GM21526 (cell line): ENCODE data around the gene EPHA5.
"Not testable (repeated sequence)": the region's sequence is repeated elsewhere in the genome, so short reads cannot be mapped to it uniquely, and the experiment has no call there.

Experiments
- ATAC-seq: cut with Tn5 transposase; IDR thresholded peaks from one replicate; pipeline ENCODE4 v1.9.1; 2021; ENCODE audit warnings: moderate library complexity; ENCODE audit not compliant: unreplicated experiment, low FRiP score

EPHA5 gene

GRCh38 chr4:65386927-65387326 lies 283.4 kb downstream of the EPHA5 start:
- no peak for ATAC-seq

GRCh38 chr4:65383589-65384305 lies 286.5 kb downstream of the EPHA5 start:
- no peak for ATAC-seq

- no peak for ATAC-seq
Observed at GRCh38 chr4:65381648-65382047, 288.6 kb downstream of the EPHA5 start.

GRCh38 chr4:65370709-65371108 lies 299.6 kb downstream of the EPHA5 start:
- no peak for ATAC-seq

GRCh38 chr4:65367306-65367705 lies 303.0 kb downstream of the EPHA5 start:
- no peak for ATAC-seq

- no peak for ATAC-seq
Observed at GRCh38 chr4:65358914-65359313, 311.4 kb downstream of the EPHA5 start.

- no peak for ATAC-seq
Observed at GRCh38 chr4:65353098-65353497, 317.2 kb downstream of the EPHA5 start.

GRCh38 chr4:65344278-65344825 lies 325.9 kb downstream of the EPHA5 start:
- ATAC-seq: no peak

- no peak for ATAC-seq
Observed at GRCh38 chr4:65343342-65343741, 326.9 kb downstream of the EPHA5 start.

GRCh38 chr4:65341557-65341956 lies 328.7 kb downstream of the EPHA5 start:
- no peak for ATAC-seq

GRCh38 chr4:65340382-65341109 lies 329.7 kb downstream of the EPHA5 start:
- ATAC-seq: no peak

GRCh38 chr4:65337371-65337770 lies 332.9 kb downstream of the EPHA5 start:
- no peak for ATAC-seq

- no peak for ATAC-seq
Observed at GRCh38 chr4:65336465-65336864, 333.8 kb downstream of the EPHA5 start.

- ATAC-seq: no peak
Observed at GRCh38 chr4:65316534-65316933, 353.8 kb downstream of the EPHA5 start.

- no peak for ATAC-seq
Observed at GRCh38 chr4:65311120-65311519, 359.2 kb downstream of the EPHA5 start.

GRCh38 chr4:65310586-65310985 lies 359.7 kb downstream of the EPHA5 start:
- no peak for ATAC-seq

- ATAC-seq: not testable (repeated sequence)
Observed at GRCh38 chr4:65308626-65309025, 361.7 kb downstream of the EPHA5 start.

- ATAC-seq: no peak
Observed at GRCh38 chr4:65302145-65302544, 368.1 kb downstream of the EPHA5 start.

GRCh38 chr4:65296246-65296645 lies 374.0 kb downstream of the EPHA5 start:
- no peak for ATAC-seq

GRCh38 chr4:65287071-65287470 lies 383.2 kb downstream of the EPHA5 start:
- ATAC-seq: no peak
